ENCODE measurements around the gene WNT9B.
A peak's percentile ranks its signal among the peaks of the same experiment; 100 is the strongest.

Gene WNT9B

GRCh38 chr17:46885415-46886309, 34.3 kb downstream of the WNT9B start:
- DNase-seq = no peak

- DNase-seq = no peak
These were observed 34.9 kb downstream of the WNT9B start for GRCh38 chr17:46886310-46886663.

- DNase-seq = no peak
These were observed 36.3 kb downstream of the WNT9B start for GRCh38 chr17:46887717-46888116.

- no peak for DNase-seq
These were observed 37.3 kb downstream of the WNT9B start for GRCh38 chr17:46888727-46889126.

GRCh38 chr17:46889519-46889918, 38.1 kb downstream of the WNT9B start:
- DNase-seq = no peak

- DNase-seq = peak; percentile 14
These were observed 38.7 kb downstream of the WNT9B start for GRCh38 chr17:46889992-46890564.

GRCh38 chr17:46890638-46891037, 39.3 kb downstream of the WNT9B start:
- DNase-seq = no peak

- DNase-seq = no peak
These were observed 40.9 kb downstream of the WNT9B start for GRCh38 chr17:46892192-46892703.

- DNase-seq = no peak
These were observed 42.6 kb downstream of the WNT9B start for GRCh38 chr17:46894024-46894423.

GRCh38 chr17:46894476-46895151, 43.2 kb downstream of the WNT9B start:
- no peak for DNase-seq

GRCh38 chr17:46895171-46895570, 43.8 kb downstream of the WNT9B start:
- DNase-seq = no peak

GRCh38 chr17:46896991-46897390, 45.6 kb downstream of the WNT9B start:
- DNase-seq = no peak

GRCh38 chr17:46898364-46898763, 47.0 kb downstream of the WNT9B start:
- no peak for DNase-seq

- no peak for DNase-seq
These were observed 47.5 kb downstream of the WNT9B start for GRCh38 chr17:46898860-46899259.

- no peak for DNase-seq
These were observed 49.9 kb downstream of the WNT9B start for GRCh38 chr17:46901291-46901690.

GRCh38 chr17:46903762-46904672, 52.6 kb downstream of the WNT9B start:
- no peak for DNase-seq

- no peak for DNase-seq
These were observed 56.8 kb downstream of the WNT9B start for GRCh38 chr17:46908068-46908737.

- DNase-seq = no peak
These were observed 59.0 kb downstream of the WNT9B start for GRCh38 chr17:46910179-46910927.

GRCh38 chr17:46911311-46911710, 59.9 kb downstream of the WNT9B start:
- DNase-seq = no peak

- DNase-seq = peak; percentile 71
These were observed 64.2 kb downstream of the WNT9B start for GRCh38 chr17:46915596-46915995.

GRCh38 chr17:46916211-46916610, 64.8 kb downstream of the WNT9B start:
- peak; percentile 83 for DNase-seq
